SHP77 (cell line): Measurements from ENCODE around the gene SPDYE4.

Source experiments
- DNase-seq, 2 experiments: peaks; one replicate each; lab custom pipeline; 2025; lab: John Stamatoyannopoulos, UW

SPDYE4 gene

GRCh38 chr17:8741366-8741765 is 17.0 kb downstream of the SPDYE4 start:
- no peak for DNase-seq

DNA sequence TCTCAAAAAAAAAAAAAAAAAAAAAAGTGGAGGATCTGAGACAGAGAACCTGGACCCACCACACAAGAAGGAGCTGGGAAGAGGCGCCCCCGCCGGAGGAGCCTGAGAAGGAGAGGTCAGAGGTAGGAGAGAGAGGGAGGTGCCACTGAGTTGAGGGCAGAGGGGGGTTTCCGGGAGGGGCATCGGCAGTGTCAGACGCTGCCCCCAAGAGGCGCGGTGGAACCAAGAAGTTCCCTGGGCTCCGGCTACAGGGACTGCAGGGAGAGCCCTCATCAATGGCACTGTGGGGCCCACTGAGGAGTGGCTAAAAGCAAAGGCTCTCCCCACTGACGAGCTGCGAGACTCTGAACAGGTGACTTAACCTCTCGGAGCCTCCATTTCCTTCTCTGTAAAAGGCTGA is 17.9 kb downstream of the SPDYE4 start:
- DNase-seq = no peak

DNA sequence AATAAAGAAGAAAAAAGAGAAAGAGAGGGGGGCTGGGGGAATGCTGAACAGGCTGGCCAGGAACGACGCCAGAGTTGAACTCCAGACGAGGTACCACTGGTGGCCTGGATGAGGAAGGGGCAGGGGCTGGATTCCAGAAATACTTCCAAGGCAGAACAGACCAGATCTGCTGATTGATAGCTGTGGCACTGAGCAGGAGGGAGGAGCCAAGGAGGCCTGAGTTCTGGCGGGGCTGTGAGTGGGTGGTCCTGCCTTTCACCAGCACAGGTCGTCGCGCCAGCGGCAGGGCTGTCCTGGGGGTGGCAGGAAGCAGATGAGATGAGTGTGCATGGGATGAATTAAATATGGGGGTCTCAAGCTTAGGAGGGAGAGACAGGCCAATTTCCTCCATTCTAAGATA is 19.2 kb downstream of the SPDYE4 start:
- DNase-seq = no peak

DNA sequence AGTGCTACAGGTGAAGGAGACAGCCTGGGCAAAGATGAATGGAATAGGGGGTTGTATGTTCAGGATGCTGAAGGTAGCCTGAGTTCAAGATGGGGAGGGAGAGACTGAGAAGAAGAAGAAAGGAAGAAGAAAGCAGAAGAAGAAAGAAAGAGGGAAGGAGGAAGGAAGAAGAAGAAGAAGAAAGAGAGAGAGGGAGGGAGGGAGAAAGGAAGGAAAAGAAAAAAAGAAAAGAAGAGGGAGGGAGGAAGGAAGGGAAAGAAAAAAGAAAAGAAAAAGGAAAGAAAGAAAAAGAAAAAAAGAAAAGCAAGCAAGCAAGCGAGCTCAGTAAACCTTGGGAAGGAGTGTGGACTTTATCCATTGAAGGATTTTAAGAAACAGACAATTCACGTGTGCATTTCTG is 21.6 kb downstream of the SPDYE4 start:
- no peak for DNase-seq

GRCh38 chr17:8736362-8736761 is 22.0 kb downstream of the SPDYE4 start:
- no peak for DNase-seq

DNA sequence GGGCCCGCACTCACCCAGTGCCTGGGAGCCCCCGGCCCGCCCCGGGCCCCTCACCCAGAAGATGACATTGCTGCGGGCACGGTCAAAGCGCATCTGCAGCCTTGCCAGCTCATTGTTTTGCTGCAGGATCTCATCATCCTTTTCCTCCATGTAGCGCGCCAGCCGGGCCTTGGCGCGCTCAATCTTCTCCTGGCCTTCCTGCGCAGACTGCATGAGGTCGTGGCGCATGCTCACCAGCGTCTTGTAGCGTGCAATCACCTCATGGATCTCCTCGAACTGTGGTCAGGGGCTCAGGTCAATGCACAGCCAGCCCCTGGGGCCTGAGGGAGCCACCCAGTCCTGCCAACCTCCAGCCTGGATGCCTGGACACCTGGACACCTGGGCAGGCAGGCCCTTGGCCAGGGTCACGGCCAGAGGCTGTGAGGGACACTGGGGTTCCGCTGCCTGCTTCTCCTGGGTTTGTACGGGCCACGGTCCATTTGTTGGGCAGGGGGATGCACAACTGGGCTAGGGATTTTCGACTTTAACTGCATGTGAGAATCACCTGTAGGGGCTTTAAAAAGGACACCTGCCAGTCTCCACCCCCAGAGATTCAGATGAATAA is 22.9 kb downstream of the SPDYE4 start:
- no peak for DNase-seq

- DNase-seq = no peak
Observed at GRCh38 chr17:8734876-8735275, 23.5 kb downstream of the SPDYE4 start.

- no peak for DNase-seq
Observed at GRCh38 chr17:8732406-8733085, 25.8 kb downstream of the SPDYE4 start.

- DNase-seq = no peak
Observed at GRCh38 chr17:8729860-8730259, 28.5 kb downstream of the SPDYE4 start.

- DNase-seq = no peak
Observed at GRCh38 chr17:8729421-8729820, 28.9 kb downstream of the SPDYE4 start.

- DNase-seq = no peak
Observed at GRCh38 chr17:8728971-8729370, 29.4 kb downstream of the SPDYE4 start.

DNA sequence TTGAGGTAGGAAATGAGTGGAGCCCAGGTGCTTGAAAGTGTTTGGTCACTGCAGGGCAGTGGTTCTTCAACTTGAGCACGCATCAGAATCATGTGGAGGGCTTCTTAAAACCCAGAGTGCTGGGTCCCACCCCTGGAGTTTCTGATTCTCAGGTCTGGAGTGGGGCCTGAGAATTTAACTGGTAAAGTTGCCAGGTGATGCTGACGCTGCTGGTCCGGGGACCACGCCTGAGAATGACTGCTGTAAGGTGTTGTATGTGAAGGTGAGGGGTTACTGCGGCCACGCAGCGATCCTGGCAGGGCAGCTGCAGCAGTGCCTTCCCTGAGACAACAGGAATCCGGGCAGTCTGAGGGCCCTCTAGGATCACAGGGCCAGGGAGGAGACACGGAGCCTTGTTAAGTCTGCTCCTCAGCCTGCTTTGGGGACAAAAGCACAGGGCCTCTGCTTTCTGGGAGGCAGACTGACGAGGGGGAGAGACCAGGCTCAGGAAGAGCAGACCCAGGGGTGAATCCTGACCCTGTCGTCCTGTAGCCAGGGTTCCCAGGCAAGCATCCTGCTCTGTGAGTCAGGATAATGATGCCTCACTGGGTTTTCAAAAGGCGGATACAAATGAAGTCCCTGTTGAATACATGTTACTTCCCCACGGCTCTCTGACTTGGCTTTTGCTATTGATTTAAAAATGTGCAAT is 30.0 kb downstream of the SPDYE4 start:
- DNase-seq = no peak

DNA sequence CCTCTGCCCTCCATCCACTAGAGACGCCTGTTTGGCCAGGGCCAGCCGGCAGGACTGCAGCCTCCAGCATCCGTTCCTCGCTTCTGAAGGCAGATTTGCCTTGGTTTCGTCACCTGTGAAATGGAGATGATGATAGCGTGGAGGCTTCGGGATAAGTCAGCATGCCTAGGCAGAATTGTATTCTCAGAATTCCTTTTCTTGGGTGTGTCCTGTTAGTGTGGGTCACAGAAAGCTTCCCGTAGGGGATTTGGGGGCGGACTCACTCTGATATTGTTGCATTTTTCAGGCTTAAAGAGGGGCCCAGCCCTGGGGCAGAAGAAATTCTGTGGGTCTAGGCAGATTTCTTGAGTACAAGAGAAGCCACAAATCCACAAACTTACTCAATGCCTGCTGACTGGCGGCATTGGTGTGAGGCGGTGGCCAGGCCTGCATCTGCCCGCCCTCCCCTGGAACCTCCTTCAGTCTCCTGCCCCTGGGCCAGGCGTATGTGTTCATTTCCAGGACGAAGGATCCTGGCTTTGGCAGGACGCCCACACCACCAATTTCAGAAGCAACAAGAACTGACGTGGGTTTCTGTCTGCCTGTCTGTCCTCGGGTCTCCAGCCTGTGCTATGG is 31.3 kb downstream of the SPDYE4 start:
- no peak for DNase-seq

DNA sequence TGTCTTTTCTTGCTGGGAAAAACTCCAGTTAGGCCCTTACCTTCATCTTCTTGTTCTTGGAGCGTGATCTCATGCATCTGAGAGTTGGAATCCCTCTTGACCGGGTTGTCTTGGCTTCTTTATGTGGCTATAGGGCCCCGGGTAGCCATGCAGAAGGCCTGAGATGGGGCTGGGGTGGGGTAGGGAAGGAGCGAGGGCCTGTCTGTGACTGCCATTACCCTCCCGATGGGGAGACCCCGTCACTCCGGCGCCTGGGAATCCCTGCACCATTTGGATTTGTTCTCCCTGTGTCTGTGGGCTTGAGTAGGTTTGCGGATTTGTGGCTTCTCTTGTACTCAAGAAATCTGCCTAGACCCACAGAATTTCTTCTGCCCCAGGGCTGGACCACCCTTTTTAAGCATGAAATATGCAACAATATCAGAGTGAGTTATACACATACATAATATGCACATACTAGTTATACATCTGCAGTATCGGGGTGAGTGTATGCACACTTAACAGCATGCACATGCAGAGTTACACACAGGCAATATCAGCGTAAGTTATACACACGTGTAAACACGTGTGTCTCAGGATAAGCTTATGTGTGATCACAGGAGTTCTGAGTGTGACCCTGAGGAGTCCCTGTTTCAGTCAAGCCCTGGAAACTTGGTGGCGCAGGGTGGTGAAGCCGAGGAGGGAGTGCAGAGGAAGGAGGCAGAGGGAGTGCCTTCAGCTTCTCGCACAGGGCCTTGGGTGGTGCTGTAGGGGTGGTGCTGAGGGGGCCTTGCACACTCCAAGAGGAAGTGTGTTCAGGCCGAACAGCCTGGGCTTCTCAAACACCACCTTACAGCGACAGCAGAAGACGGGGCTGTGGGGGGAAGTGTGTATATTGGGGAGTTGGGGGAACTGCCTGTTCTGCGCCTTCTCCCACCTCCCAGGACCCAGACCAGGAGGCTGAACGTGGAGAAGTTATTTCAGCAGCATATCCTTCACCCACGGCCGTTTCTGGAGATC is 32.2 kb downstream of the SPDYE4 start:
- no peak for DNase-seq

- no peak for DNase-seq
Observed at GRCh38 chr17:8724451-8724850, 33.9 kb downstream of the SPDYE4 start.

DNA sequence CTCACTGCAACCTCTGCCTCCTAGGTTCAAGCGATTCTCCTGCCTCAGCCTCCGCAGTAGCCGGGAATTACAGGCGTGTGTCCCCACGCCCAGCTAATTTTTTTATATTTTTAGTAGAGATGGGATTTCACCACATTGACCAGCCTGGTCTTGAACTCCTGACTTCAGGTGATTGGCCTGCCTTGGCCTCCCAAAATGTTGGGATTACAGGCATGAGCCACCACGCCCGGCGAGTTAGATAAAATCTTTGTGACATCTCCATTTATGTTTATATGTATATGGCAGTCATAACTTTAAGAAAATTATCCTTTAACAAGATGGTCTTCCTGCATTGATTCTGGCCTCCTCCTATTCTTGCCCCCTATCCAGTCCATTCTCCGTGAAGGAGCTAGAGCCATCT is 37.8 kb downstream of the SPDYE4 start:
- no peak for DNase-seq

- DNase-seq = no peak
Observed at GRCh38 chr17:8719291-8720246, 38.8 kb downstream of the SPDYE4 start.

DNA sequence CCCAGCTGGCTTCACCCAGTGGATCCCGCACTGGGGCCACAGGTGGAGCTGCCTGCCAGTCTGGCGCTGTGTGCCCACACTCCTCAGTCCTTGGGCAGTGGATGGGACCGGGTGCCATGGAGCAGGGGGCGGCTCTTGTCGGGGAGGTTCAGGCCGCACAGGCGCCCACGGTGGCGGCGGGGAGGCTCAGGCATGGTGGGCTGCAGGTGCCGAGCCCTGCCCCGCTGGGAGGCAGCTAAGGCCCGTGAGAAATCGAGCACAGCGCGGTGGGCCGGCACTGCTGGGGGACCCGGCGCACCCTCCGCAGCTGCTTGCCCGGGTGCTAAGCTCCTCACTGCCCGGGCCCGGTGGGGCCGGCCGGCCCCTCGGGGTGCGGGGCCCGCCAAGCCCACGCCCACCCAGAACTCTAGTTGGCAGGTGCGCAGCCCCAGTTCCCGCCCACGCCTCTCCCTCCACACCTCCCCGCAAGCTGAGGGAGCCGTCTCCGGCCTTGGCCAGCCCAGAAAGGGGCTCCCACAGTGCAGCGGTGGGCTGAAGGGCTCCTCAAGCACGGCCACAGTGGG is 40.3 kb downstream of the SPDYE4 start:
- DNase-seq = no peak

GRCh38 chr17:8713878-8714277 is 44.5 kb downstream of the SPDYE4 start:
- DNase-seq = no peak

DNA sequence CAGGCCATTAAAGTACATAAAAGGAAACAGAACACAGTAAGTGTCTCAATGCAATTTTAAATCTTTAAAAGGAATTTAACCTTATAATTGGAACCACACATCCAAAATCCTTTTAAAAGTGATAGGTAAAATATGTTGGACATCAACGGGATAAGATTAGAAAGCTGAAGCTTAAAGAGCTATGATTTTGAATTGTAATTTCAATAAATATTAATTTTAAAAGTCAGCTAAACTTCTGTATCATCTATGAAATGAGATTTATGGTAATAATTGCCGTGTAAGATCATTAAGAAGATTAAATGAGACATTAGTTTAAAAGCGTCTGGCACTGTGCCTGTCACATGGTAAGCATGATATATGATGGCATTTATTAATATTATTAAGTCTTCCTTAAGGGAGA is 45.0 kb downstream of the SPDYE4 start:
- DNase-seq = no peak
